GM23338 (cell line): ENCODE measurements around the gene C19orf81. TPM values are rescaled to one million over a fixed set of nuclear protein-coding genes. Genes with fewer than 3 reads are reported as not detected.

Experiments used
- ATAC-seq: fragments of 200-7000 bp; cut with Tn5 transposase; 3 replicates; pipeline ENCODE4 v1.9.1; 2020
- DNase-seq: peaks from one replicate; pipeline ENCODE4 v3.0.0-alpha.2; 2015; ENCODE audit warnings: low spot score
- H2AFZ ChIP-seq: fragments of 200-600 bp; sonication (generic); 2 replicates; pipeline ENCODE4 v1.8.0; 2016; ENCODE audit warnings: antibody characterized with exemption, mild to moderate bottlenecking, moderate library complexity
- H3F3A ChIP-seq: fragments of 200-600 bp; sonication (generic); replicated peaks from 2 replicates; pipeline ENCODE4 v1.8.0; 2017; ENCODE audit warnings: antibody characterized with exemption, mixed run types, low read depth
- H3K27ac ChIP-seq: fragments of 200-600 bp; sonication (generic); 2 replicates; pipeline ENCODE4 v1.6.1; 2016; ENCODE audit warnings: low read depth
- H3K27me3 ChIP-seq: fragments of 200-600 bp; sonication (generic); 2 replicates; pipeline ENCODE4 v1.8.0; 2016; ENCODE audit warnings: mild to moderate bottlenecking, mixed run types, moderate library complexity; ENCODE audit not compliant: insufficient read depth
- H3K36me3 ChIP-seq: fragments of 200-600 bp; sonication (generic); 2 replicates; pipeline ENCODE4 v1.8.0; 2016; ENCODE audit warnings: mild to moderate bottlenecking; ENCODE audit not compliant: insufficient read depth
- H3K4me1 ChIP-seq: fragments of 200-600 bp; sonication (generic); 2 replicates; pipeline ENCODE4 v1.8.0; 2016; ENCODE audit warnings: mild to moderate bottlenecking, moderate library complexity; ENCODE audit not compliant: insufficient read depth
- H3K4me2 ChIP-seq: fragments of 200-600 bp; sonication (generic); 2 replicates; pipeline ENCODE4 v1.7.1; 2017; ENCODE audit warnings: mixed run types
- H3K4me3 ChIP-seq: fragments of 200-600 bp; sonication (generic); 2 replicates; pipeline ENCODE4 v1.6.1; 2016; ENCODE audit warnings: mixed run types
- H3K79me2 ChIP-seq: fragments of 200-600 bp; sonication (generic); replicated peaks from 2 replicates; pipeline ENCODE4 v1.8.0; 2017; ENCODE audit warnings: mild to moderate bottlenecking; ENCODE audit not compliant: insufficient read depth
- H3K9me2 ChIP-seq: fragments of 200-600 bp; sonication (generic); 2 replicates; pipeline ENCODE4 v1.8.0; 2017; ENCODE audit not compliant: insufficient read depth
- H4K20me1 ChIP-seq: fragments of 200-600 bp; sonication (generic); replicated peaks from 2 replicates; pipeline ENCODE4 v1.8.0; 2017; ENCODE audit warnings: mild to moderate bottlenecking; ENCODE audit not compliant: insufficient read depth
- H3K27ac Mint-ChIP-seq: 2 replicates; pipeline ENCODE4 v1.8.0; 2020; ENCODE audit warnings: inconsistent platforms, mild to moderate bottlenecking, moderate library complexity, mixed read lengths
- H3K27me3 Mint-ChIP-seq: 3 replicates; pipeline ENCODE4 v1.8.0; 2022; ENCODE audit warnings: low read depth, mild to moderate bottlenecking, moderate library complexity, mixed read lengths, inconsistent platforms; ENCODE audit not compliant: insufficient read depth, poor library complexity
- H3K36me3 Mint-ChIP-seq: 3 replicates; pipeline ENCODE4 v1.8.0; 2021; ENCODE audit warnings: low read depth, mild to moderate bottlenecking, inconsistent platforms, moderate library complexity, mixed read lengths
- H3K4me1 Mint-ChIP-seq: 3 replicates; pipeline ENCODE4 v1.8.0; 2020; ENCODE audit warnings: mild to moderate bottlenecking, inconsistent platforms, mixed read lengths
- H3K4me3 Mint-ChIP-seq: 3 replicates; pipeline ENCODE4 v1.8.0; 2021; ENCODE audit warnings: moderate library complexity, mild to moderate bottlenecking, inconsistent platforms, mixed read lengths
- H3K9me3 Mint-ChIP-seq: 3 replicates; pipeline ENCODE4 v1.8.0; 2020; ENCODE audit warnings: moderate library complexity, mild to moderate bottlenecking, inconsistent platforms, mixed read lengths
- CREB1 ChIP-seq: fragments of 250-450 bp; sonication (Bioruptor Pico); IDR thresholded peaks from 2 replicates; pipeline ENCODE4 v1.5.0; 2020; ENCODE audit warnings: low read depth, mild to moderate bottlenecking, moderate library complexity
- EZH2phosphoT487 ChIP-seq: fragments of 200-600 bp; sonication (generic); IDR thresholded peaks from one replicate; pipeline ENCODE4 v1.8.1; 2018; ENCODE audit warnings: antibody characterized with exemption; ENCODE audit not compliant: unreplicated experiment
- POLR2AphosphoS5 ChIP-seq: IDR thresholded peaks from 2 replicates; pipeline ENCODE4 v1.6.1; 2016; ENCODE audit warnings: antibody characterized with exemption, low read depth
- STAT1 ChIP-seq: IDR thresholded peaks from one replicate; pipeline ENCODE4 v1.6.1; 2016; ENCODE audit warnings: antibody characterized with exemption; ENCODE audit not compliant: unreplicated experiment
- ZNF331 ChIP-seq: fragments of 250-450 bp; sonication (Bioruptor Pico); IDR thresholded peaks from 2 replicates; pipeline ENCODE4 v1.5.0; 2020; ENCODE audit warnings: low read depth, mild to moderate bottlenecking, moderate library complexity
- polyA plus RNA-seq: library from polyadenylated mRNA; unstranded; fragments of >200 nt; fragmentation: Nextera tagmentation; extraction: Ambion mirVana; gene quantifications from 2 replicates; pipeline ENCODE4 v1.2.1, GENCODE V29; 2016
- total RNA-seq: library from RNA; depleted of rRNA; stranded (reverse); fragments of >200 nt; shearing (Covaris generic); gene quantifications from 2 replicates; pipeline ENCODE4 v1.2.3, GENCODE V29; 2014

C19orf81 gene
- total and polyA plus RNA-seq, 2 experiments from 2014 or later, result 23.2 to 54.3 TPM

DNA sequence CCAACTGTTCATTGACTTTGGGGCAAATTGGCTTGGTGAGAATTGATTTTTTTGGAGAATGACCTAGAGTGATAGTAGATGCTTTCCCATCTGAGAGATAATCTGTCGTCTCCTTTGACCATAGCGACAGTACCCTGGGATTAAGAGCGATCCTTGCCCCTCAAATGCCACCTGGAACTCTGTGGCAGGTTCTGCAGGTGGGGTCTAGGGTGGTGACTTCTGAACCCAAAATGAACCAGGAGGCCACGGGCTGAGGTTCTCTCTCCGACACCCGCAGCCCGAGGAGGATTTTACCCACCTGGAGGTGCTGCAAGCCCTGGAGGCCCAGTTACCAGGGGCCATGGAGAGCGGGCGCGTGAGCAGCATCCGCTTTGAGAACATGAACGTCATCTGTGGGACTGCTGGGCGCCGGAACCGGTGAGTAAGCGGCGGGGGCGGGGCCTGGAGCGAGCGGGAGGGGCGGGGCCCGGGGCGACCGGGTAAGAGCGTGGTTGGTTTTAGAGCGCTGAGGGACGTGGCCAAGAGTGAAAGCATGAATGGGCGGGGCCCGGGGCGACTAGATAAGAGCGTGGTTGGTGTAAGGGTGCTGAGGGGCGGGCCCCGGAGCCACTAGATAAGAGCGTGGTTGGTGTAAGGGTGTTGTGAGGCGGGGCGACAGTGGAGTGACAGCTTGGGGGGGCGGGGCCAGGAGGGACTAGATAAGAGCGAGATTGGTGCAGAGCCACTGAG lies 8.6 kb downstream of the C19orf81 start (continued):
- TF ChIP-seq EZH2phosphoT487 (no peak), STAT1 (no peak)

DNA sequence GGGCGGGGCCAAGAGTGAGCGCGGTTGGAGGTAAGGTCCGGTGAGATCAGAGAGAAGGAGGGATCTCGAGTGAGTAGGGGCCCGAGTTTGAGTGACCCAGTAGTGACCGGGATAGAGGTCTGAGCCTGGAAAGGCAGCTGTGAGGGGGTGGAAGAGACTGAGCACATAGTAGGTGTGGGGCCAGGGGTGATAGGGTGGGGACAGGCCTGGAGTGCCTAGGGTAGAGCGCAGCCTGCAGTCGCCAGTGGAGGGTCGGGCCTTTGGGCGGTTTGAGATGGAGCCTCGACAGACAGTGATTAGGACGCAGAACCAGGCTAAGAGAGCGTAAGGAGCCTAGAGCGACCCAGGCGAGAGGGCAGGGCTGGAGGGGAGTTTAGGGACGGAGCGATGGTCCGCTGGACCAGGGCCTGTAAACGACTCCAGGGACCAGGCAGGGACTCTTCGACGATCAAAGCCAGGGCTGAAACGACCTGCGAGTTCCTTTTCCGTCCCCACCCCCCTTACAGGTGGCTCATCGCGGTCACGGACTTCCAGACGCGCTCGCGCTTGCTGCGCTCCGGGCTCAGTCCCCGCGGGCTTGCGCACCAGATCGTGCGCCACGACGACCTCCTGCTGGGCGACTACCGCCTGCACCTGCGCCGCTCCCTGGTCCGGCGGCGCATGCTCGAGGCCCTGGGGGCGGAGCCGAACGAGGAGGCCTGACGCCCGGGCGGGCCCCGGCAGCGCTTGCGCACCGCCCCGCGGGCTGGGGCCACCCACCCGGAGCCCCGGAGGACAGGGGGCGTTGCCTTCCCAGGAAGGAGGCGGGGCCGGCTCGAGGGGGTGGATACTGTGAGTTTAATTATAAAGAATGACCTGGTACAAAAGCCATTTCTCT lies 9.4 kb downstream of the C19orf81 start:
- Histone ChIP-seq H3K79me2 (no peaks in the 10 kb centered on the region), H3F3A (0 out of 2 replicates have a peak, but pooled peaks cover 2% of the 10 kb centered on the region), H3K4me3 (peak overlapping the region; percentile 94), H3K4me2 (peak overlapping the region; percentile 93), H3K4me1 (peaks cover 21% of the 10 kb centered on the region), H3K9me2 (no peaks in the 10 kb centered on the region), H4K20me1 (no peaks in the 10 kb centered on the region; the same call in 1 of the 2 replicates), H3K36me3 (no peaks in the 10 kb centered on the region), H3K27me3 (no peaks in the 10 kb centered on the region), H2AFZ (peak overlapping the region; percentile 90; the same call in 1 of the 2 replicates), H3K27ac (peak overlapping the region; percentile 83)
- ATAC-seq, result peak; percentile 65
- peaks cover 94% of the 10 kb centered on the region for H3K9me3 Mint-ChIP-seq
- H3K4me1 Mint-ChIP-seq, result no peaks in the 10 kb centered on the region; the same call in 2 of the 3 replicates
- no peak overlapping the region for H3K27ac Mint-ChIP-seq
- peaks cover 58% of the 10 kb centered on the region for H3K36me3 Mint-ChIP-seq
- H3K4me3 Mint-ChIP-seq, result peak overlapping the region; percentile 68; the same call in 2 of the 3 replicates
- DNase-seq, result peak; percentile 97
- TF ChIP-seq CREB1 (CRISPR knock-in tag) (no peak), POLR2AphosphoS5 (peak; percentile 73)
- H3K27me3 Mint-ChIP-seq, result peaks cover 21% of the 10 kb centered on the region

DNA sequence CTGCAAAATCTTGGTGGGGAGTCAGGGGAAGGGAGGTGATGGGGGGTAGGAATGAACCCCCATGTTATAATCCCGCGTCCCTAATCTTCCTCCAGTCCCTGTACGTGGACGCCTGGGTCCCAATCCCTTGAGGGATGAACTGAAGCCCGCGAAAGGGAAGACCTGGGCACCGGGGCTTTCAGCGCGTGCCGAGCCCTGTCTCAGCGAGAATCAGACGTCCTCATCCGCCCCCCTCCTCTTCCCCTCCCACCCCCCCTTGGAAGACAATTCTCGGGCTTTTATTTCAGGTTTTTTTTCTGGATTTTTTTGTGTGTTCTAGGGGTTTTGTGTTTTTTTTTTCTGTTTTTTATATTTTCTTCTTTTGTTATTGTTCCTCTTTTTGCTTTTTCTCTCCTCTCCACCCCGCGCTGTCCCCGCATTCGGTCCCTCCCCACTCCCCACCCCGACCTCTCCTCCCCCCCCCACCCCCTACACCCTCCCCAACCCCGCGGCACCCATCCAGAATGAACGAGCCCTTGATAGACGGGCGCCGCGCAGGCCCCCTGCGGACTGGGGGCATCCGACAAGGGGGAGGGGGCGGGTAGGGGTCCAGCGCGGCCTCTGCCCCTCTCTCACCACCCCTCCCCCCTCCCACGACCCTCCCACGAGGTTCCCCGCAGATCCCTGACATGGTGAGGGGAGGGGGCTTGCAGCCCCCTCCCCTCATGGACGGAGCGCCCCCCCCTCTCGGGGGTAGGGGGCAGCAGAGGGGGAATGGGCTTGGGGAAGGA lies 10.3 kb downstream of the C19orf81 start:
- Mint-ChIP-seq H3K36me3 (peaks cover 58% of the 10 kb centered on the region), H3K4me1 (no peaks in the 10 kb centered on the region; the same call in 2 of the 3 replicates), H3K4me3 (no peak overlapping the region), H3K9me3 (peaks cover 94% of the 10 kb centered on the region), H3K27ac (no peak overlapping the region), H3K27me3 (peaks cover 21% of the 10 kb centered on the region)
- no peaks in the 10 kb centered on the region for H3K79me2 ChIP-seq
- peaks cover 16% of the 10 kb centered on the region for H3K4me1 ChIP-seq
- H3K36me3 ChIP-seq, result no peaks in the 10 kb centered on the region
- H3K27me3 ChIP-seq, result peaks cover 8% of the 10 kb centered on the region
- ATAC-seq (no peak), DNase-seq (peak; percentile 45)
- H3K4me2 ChIP-seq, result peak overlapping the region; percentile 93
- peak overlapping the region; percentile 94 for H3K4me3 ChIP-seq
- no peak overlapping the region for H2AFZ ChIP-seq
- no peak overlapping the region for H3K27ac ChIP-seq
- no peaks in the 10 kb centered on the region; the same call in 1 of the 2 replicates for H4K20me1 ChIP-seq
- no peaks in the 10 kb centered on the region for H3K9me2 ChIP-seq
- TF ChIP-seq ZNF331, result no peak
- H3F3A ChIP-seq, result 0 out of 2 replicates have a peak, but pooled peaks cover 2% of the 10 kb centered on the region
